ENCODE results near the gene SCN2B.

DNA sequence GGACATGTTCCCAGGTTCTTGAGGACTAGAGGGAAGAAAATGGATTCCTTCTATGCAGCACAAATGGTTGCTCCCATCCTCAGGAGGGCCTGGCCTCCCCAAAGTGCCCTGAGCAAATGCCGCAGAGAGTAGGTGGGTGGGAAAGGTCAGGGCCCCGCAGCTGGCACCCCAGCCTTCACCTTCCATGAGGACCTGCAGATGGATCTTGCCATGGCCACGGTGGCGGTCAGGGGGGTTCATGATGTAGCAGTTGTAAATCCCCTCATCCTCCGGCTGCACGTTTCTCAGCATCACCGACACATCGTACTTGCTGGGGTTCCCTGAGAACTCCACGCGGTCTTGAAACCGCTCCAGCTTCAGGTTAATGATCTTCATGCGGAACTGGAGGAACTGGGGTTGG, 8.5 kb downstream of the SCN2B start:
- TF ChIP-seq, protein P1, sequence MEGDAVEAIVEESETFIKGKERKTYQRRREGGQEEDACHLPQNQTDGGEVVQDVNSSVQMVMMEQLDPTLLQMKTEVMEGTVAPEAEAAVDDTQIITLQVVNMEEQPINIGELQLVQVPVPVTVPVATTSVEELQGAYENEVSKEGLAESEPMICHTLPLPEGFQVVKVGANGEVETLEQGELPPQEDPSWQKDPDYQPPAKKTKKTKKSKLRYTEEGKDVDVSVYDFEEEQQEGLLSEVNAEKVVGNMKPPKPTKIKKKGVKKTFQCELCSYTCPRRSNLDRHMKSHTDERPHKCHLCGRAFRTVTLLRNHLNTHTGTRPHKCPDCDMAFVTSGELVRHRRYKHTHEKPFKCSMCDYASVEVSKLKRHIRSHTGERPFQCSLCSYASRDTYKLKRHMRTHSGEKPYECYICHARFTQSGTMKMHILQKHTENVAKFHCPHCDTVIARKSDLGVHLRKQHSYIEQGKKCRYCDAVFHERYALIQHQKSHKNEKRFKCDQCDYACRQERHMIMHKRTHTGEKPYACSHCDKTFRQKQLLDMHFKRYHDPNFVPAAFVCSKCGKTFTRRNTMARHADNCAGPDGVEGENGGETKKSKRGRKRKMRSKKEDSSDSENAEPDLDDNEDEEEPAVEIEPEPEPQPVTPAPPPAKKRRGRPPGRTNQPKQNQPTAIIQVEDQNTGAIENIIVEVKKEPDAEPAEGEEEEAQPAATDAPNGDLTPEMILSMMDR (IDR thresholded peaks at IDR 0.05) = no peak
- no peak for TF ChIP-seq POLR2A (IDR thresholded peaks at IDR 0.05)

Measured in stomach (tissue), 4 donors.